GM19025 (cell line): ENCODE results near the gene POC1A.

ENCODE experiments used
- ATAC-seq: cut with Tn5 transposase; IDR thresholded peaks from one replicate; pipeline ENCODE4 v1.9.1; 2021; ENCODE audit warnings: mild to moderate bottlenecking, low read depth, moderate library complexity; ENCODE audit not compliant: unreplicated experiment

The POC1A gene

DNA sequence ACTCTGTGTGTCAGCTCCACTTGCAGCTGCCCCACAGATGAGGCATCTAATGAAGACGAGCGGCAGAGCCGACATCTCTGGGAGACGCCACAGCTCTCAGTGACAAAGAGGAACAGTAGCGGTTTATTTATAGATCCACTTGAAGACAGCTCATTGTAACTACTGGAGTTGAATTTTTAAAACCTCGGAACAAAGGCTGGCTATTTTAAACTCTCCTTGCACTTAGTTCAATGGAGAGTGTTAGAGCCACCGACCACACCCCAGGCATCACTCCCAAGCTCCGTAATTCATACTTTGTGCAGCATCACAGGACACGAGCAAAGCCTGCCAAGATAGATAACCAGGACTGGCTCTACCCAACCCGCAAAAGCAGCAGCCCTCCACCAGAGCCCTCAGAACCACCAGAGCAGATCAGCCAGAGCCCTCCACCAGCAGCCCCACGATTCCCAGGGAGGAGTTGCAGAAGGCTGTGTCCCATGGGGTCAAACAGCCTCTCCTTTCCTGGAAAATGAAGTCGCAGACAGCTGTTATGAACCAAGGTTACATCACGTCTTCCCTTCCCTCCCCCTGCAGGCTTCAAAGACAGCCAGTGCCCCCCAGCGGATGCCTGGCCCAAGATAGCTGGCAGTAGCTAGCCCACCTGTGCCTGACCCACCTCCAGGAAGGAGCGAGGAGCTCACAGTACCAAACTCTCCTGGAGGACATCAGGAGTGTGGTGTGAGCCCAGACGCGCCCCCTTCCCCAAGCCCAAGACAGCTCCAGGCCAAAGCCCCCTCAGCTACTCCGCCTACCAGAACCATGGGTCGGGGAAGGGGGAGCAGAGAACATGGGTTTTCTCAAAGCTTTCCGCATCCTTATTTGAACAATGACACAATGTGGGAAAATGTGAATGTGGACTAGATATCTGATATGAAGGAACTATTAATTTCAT lies 45.7 kb downstream of the POC1A start:
- ATAC-seq: no peak

- ATAC-seq: no peak
These were observed 47.1 kb downstream of the POC1A start for GRCh38 chr3:52106951-52107611.

DNA sequence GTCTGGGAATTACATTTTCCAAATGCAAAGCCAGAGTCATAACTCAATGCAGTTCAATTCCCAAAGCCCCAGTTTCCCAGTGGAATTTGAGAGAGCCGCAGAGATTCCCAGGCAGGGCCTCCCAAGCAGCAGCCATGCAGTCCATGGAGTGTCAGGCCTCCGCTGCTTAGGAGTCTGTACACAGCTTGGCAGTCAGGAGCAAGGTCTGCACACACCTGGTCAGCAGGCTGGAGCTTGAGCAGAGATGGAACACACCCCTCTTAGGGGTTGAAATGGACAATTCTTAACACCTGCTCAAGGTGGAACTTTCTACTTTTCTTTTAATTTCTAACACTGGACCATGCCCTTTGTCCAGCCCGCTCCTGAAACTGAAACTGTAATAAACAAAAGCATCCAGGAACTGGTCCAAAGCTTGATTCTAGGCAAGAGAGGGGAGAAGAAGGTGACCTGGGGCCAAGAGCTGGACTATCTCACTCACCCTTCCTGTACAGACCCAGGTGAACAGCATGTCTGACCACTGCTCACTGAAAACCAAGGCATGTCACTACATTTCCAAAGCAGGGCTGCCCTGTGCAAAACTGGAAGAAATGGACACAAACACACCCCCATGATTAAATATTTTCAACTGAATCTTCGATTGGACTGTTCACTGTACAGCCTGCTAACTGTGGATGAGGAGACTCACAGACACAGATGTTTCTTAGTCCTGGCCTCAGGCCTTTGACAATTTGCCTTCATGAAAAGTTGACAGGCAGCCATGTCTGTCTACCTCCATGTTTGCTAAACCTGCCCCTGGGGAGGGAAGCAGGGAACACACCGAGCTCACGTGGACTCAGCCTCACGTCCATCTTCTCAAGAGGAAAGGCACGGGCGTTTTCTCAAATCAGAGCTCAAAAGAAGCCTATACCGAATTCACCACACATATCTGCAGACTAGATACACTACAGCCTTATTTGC lies 49.3 kb downstream of the POC1A start:
- no peak for ATAC-seq

DNA sequence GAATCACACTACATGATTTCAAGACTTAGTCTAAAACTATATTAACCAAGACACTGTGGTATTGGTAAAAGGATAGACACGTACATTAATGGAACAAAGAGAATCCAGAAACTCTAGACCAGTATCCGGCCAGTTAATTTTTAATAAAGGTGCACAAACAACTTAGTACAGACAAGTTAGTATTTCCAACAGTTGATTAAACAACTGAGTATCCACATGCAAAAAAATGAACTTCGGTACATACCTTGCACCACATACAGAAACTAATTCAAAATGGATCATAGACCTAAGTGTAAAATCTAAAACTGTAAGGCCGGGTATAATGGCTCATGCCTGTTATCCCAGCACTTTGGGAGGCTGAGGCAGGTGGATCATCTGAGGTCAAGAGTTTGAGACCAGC lies 51.3 kb downstream of the POC1A start:
- ATAC-seq: no peak

DNA sequence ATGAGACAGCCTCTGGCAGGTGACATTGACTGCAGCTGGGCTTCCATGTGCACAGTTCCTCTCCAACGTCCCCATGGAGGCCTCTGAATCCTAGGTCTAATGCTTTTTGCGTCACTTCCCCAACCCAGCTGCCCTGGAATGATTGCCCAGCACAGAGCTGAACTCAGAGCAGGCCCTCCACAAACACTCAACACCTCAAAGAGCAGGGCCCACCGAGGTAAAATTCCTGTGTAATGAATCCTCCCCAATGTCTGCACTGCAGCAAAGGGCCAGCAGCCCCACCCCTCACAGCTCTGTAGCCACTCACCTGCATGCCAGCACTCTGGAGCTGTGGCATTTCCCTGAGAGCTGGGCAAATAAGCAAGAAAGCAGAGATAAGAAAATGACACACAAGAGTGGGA lies 55.2 kb downstream of the POC1A start:
- ATAC-seq: no peak

- ATAC-seq: no peak
These were observed 56.2 kb downstream of the POC1A start for GRCh38 chr3:52097851-52098507.

DNA sequence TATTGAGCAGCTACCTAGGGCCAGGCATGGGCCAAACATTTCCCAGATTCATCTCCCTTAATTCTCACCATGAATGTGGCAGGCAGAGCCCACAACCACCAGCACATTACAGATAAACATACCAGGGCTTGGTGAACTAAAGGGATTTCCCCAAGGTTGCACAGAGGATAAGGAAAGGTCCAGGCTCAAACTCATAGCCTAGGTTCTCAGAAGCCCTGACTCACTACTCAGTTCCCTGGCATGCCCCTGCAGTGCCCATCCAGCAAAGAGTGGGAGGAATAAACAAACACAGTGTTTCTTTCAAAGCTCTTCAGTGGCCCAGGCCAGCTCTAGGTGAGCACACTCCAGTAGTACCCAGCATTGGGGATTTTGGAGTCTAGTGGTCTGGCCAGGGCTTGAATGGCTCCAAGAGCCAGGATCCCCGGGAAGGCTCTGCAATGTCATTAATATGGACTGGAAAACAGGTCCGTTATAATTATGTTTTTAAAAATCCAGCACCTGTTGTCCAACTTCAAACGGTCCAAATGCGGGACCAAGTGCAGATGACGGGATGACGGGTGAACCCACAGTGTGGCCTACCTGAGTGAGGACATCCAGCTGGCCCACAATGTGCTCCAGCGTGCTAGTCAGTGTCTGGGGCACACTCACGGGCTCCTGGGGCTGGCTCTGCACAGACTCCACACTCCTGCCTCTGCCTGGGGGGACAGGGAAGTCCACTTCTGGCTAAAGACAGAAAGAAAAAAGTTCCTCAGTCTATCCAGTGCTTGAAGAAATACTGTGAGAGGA lies 58.0 kb downstream of the POC1A start:
- ATAC-seq: no peak

- ATAC-seq: no peak
These were observed 59.4 kb downstream of the POC1A start for GRCh38 chr3:52094571-52095485.

DNA sequence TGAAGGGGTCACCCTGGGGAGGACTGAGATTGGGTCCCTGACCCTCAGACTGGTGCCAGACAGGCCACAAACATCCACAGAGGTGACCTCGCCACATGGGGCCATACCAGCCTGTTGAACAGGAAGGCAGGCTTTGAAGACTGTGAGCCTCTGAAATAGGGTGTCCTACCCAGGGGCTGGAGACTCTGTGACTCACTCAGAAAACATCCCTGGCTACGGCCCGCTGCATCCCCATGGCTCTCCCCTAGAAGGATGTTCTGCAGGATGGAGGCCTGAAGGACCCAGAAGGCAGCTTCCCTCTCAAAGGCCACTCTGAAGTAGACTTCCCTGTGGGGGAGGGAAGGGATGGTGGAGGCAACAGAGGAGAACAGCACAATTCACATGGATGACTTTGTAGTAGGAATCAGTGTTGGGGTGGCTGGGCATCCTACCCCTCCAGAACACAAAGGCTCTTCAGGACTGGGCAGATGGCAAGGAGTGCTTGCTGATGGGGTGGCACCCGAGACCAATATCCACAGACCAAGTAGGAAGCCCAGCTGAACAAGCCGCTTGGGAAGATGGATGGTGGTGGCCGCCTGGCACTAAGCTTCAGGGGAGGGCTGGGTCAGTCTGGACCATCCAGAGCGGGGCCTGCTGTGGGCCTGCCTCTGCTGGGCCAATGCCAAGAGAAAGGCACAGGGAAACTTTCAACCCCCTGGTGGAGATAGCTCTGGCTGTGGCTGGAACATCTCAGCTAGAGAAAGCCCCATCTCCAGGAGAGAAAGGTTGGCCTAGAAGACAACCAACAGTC lies 60.3 kb downstream of the POC1A start:
- ATAC-seq: no peak

DNA sequence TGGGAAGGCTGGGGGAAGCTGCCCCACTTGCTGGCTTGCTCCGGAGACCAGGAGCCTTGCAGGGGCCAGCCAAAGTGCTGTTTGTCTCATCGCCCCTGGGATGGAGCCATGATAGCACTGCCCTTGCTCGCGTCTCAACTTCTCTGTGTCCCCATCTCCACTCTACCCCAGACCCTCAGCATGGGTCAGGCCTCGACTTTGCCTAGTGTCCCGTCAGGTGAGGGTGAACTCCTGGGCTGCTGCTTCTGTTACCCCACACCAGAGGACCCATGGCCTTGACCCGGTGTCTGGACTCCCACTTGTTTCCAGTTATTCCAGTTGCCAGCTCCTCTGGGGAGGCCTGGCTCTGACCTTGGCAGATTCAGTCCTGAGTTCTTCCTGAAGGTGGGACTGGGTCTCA lies 61.3 kb downstream of the POC1A start:
- ATAC-seq: no peak

DNA sequence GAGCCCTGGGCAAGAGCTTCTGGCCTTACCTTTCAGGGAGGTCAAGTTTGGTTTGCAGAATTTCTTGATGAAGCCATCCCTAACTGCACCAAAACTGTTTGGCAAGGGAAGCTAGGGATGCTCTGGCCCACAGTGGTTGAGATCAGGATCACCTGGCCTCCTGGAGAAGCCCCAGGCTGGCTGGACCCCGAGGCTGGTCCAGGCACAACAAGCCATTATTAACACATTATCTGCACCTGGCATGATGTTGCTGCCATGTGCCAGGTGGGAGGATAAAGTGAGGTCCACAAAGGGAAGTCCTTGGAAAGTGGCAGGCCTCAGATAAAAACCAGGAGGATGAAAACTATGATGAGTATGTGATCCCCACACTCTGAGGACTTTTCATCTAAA lies 62.0 kb downstream of the POC1A start:
- no peak for ATAC-seq

GRCh38 chr3:52091586-52092270 lies 62.5 kb downstream of the POC1A start:
- ATAC-seq: no peak

DNA sequence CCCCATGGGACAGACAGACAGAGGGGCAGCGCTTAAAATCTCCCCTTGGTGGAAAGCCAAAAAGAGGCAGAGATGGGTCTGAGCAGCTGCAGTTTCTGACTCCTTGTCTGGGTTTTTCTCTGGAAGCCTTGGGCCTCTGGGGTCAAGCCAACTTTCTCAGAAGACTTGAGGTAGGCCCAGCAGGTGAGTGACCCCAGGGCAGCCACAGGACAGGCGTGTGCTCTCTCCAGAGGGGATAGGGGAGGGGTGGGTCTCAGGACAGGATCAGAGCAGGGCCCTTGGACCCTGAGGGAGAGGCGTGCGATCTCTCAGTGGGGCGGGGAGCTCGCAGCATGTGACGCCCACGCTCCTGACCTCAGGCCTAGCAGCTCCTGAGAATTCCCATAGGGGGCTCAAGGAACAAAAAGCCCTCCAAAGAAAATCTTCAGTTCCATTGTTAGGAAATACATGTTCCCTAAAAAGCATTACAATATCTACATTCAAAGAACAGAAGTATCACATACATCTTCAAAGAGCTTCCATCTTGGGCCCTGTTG lies 63.2 kb downstream of the POC1A start:
- no peak for ATAC-seq

DNA sequence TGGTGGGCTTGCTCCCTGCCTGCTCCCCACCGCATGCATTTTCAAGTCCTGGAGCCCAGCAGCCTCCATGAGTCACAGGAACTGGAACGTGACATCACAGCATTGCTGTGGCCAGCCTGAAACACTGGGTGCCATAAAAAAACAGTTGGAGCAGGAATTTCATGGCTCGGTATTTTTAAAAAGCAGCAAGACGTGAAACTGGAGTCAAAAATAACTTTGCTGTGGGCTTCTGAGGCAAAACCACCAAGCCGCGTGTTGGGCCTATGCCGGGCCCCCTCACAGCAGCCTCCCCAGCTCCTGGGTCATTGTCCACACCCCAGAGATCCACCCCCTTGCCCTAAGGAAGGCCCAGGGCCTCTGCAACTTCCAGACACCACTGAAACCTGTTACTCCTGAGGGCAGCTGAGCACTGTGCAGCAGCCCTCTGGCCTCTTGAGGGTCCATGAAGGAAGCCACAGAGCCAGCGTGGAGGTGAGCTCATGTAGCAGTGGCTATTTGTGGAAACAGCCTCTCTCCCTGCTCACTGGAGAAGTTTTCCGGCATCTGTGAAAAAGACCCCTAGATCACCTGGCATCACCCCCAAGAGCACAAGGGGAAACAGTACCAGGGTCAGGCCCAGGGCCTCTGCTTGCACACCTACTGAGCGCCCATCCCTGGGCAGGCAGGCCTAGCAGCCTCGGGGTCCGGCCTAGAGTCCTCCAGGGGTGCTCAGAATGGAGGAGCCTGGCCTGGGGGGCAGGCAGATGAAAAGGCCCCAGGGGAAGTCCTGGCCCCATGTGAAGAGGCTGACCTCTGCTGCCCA lies 63.9 kb downstream of the POC1A start:
- no peak for ATAC-seq

- ATAC-seq: no peak
These were observed 64.5 kb downstream of the POC1A start for GRCh38 chr3:52089691-52090090.
